ENCODE measurements around the gene EGFL6.
"Not testable (repeated sequence)": the region's sequence is repeated elsewhere in the genome, so short reads cannot be mapped to it uniquely, and the experiment has no call there.

Gene EGFL6

DNA sequence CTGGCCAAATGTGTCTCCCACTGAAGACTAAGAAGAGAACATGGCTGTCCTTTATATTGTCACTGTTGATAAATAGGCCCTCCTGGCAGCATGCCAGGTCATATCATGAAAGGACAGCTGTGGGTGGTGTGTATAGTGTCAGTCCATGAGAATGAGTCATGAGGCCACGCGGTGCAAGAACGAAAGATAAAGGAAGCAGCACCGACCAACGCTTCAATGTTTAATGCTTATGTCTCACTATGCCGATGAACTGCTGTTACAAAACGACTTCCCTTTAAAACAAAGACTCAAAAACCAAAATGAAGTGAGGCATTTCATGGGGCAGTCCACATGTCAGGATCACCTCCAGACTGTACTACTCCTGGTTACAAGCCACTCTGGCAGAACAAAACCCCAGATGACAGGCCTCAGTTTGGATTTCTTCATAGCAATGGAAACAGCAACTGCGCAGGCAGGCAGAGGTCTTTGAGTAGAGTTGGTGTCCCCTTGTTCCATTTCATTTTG is 78.4 kb downstream of the EGFL6 start:
- no peak overlapping the region for H3K4me3 ChIP-seq (ENCODE audit: severe bottlenecking)
- no peaks in the 10 kb centered on the region for H3K27me3 ChIP-seq (ENCODE audit: insufficient read depth, poor library complexity, severe bottlenecking)
- TF ChIP-seq, protein P1, sequence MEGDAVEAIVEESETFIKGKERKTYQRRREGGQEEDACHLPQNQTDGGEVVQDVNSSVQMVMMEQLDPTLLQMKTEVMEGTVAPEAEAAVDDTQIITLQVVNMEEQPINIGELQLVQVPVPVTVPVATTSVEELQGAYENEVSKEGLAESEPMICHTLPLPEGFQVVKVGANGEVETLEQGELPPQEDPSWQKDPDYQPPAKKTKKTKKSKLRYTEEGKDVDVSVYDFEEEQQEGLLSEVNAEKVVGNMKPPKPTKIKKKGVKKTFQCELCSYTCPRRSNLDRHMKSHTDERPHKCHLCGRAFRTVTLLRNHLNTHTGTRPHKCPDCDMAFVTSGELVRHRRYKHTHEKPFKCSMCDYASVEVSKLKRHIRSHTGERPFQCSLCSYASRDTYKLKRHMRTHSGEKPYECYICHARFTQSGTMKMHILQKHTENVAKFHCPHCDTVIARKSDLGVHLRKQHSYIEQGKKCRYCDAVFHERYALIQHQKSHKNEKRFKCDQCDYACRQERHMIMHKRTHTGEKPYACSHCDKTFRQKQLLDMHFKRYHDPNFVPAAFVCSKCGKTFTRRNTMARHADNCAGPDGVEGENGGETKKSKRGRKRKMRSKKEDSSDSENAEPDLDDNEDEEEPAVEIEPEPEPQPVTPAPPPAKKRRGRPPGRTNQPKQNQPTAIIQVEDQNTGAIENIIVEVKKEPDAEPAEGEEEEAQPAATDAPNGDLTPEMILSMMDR (IDR thresholded peaks at IDR 0.05; ENCODE audit: poor library complexity, severe bottlenecking): no peak
- DNase-seq (ENCODE audit: low spot score) (no peak), ATAC-seq (ENCODE audit: low read depth) (no peak)
- H3K9me3 ChIP-seq (ENCODE audit: severe bottlenecking): no peaks in the 10 kb centered on the region
- no peaks in the 10 kb centered on the region for H3K36me3 ChIP-seq (ENCODE audit: low read depth)
- no peak overlapping the region for H3K27ac ChIP-seq (ENCODE audit: poor library complexity, severe bottlenecking)
- H3K4me1 ChIP-seq (ENCODE audit: insufficient read depth, poor library complexity, severe bottlenecking): no peaks in the 10 kb centered on the region

DNA sequence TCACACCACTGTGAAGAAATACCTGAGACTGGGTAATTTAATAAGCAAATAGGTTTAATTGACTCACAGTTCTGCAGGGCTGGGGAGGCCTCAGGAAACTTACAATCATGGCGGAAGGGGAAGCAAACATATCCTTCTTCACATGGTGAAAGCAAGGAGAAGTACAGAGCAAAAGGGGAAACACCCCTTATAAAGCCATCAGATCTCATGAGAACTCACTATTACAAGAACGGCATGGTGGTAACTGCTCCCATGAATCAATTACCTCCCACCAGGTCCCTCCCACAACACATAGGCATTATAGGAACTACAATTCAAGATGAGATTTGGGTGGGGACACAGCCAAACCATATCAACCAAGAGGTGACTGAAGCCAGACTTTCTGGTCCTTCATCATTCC is 78.9 kb downstream of the EGFL6 start:
- not testable (repeated sequence) for H3K27me3 ChIP-seq (ENCODE audit: insufficient read depth, poor library complexity, severe bottlenecking); ATAC-seq (ENCODE audit: low read depth); H3K9me3 ChIP-seq (ENCODE audit: severe bottlenecking); H3K4me3 ChIP-seq (ENCODE audit: severe bottlenecking); H3K27ac ChIP-seq (ENCODE audit: poor library complexity, severe bottlenecking); H3K4me1 ChIP-seq (ENCODE audit: insufficient read depth, poor library complexity, severe bottlenecking); H3K36me3 ChIP-seq (ENCODE audit: low read depth); DNase-seq (ENCODE audit: low spot score)

GRCh38 chrX:13649838-13650237 is 80.4 kb downstream of the EGFL6 start:
- H3K9me3 ChIP-seq (ENCODE audit: severe bottlenecking): no peaks in the 10 kb centered on the region
- H3K4me3 ChIP-seq (ENCODE audit: severe bottlenecking): no peak overlapping the region
- H3K27ac ChIP-seq (ENCODE audit: poor library complexity, severe bottlenecking): no peak overlapping the region
- no peaks in the 10 kb centered on the region for H3K36me3 ChIP-seq (ENCODE audit: low read depth)
- TF ChIP-seq, protein P1 (IDR thresholded peaks at IDR 0.05; ENCODE audit: poor library complexity, severe bottlenecking): no peak
- no peak for ATAC-seq (ENCODE audit: low read depth)
- no peak for DNase-seq (ENCODE audit: low spot score)
- no peaks in the 10 kb centered on the region for H3K4me1 ChIP-seq (ENCODE audit: insufficient read depth, poor library complexity, severe bottlenecking)
- no peaks in the 10 kb centered on the region for H3K27me3 ChIP-seq (ENCODE audit: insufficient read depth, poor library complexity, severe bottlenecking)

- no peak overlapping the region for H3K27ac ChIP-seq (ENCODE audit: poor library complexity, severe bottlenecking)
- no peak overlapping the region for H3K4me3 ChIP-seq (ENCODE audit: severe bottlenecking)
- no peaks in the 10 kb centered on the region for H3K9me3 ChIP-seq (ENCODE audit: severe bottlenecking)
- H3K4me1 ChIP-seq (ENCODE audit: insufficient read depth, poor library complexity, severe bottlenecking): no peaks in the 10 kb centered on the region
- TF ChIP-seq, protein P1 (IDR thresholded peaks at IDR 0.05; ENCODE audit: poor library complexity, severe bottlenecking): no peak
- no peaks in the 10 kb centered on the region for H3K27me3 ChIP-seq (ENCODE audit: insufficient read depth, poor library complexity, severe bottlenecking)
- no peaks in the 10 kb centered on the region for H3K36me3 ChIP-seq (ENCODE audit: low read depth)
- ATAC-seq (ENCODE audit: low read depth) (no peak), DNase-seq (ENCODE audit: low spot score) (no peak)
Measured at GRCh38 chrX:13650318-13650717, 80.9 kb downstream of the EGFL6 start.

DNA sequence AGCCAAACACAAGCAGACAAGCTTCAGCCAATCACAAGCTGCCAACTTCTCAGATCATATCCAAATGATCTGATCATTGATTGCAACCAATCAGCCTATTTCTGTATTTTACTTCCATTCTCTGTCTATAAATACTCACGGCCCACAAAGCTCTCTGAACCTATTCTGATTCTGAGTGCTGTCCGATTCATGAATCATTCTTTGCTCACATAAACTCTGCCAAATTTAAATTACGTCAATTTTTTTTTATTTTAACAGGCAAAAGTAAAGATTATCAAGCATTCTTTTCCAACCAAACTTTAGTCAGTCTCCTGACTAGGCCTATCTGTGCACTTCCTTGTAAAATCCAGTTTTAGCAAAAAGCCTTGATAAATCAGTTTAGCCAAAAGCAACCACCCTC is 81.7 kb downstream of the EGFL6 start:
- H3K27ac ChIP-seq (ENCODE audit: poor library complexity, severe bottlenecking): no peak overlapping the region
- no peaks in the 10 kb centered on the region for H3K36me3 ChIP-seq (ENCODE audit: low read depth)
- H3K4me1 ChIP-seq (ENCODE audit: insufficient read depth, poor library complexity, severe bottlenecking): no peaks in the 10 kb centered on the region
- H3K4me3 ChIP-seq (ENCODE audit: severe bottlenecking): no peak overlapping the region
- no peaks in the 10 kb centered on the region for H3K27me3 ChIP-seq (ENCODE audit: insufficient read depth, poor library complexity, severe bottlenecking)
- TF ChIP-seq, protein P1 (IDR thresholded peaks at IDR 0.05; ENCODE audit: poor library complexity, severe bottlenecking): no peak
- no peak for ATAC-seq (ENCODE audit: low read depth)
- no peak for DNase-seq (ENCODE audit: low spot score)
- no peaks in the 10 kb centered on the region for H3K9me3 ChIP-seq (ENCODE audit: severe bottlenecking)
